Sciatic nerve (tissue), 2 donors: ENCODE results near the gene MT1B. TPM values are rescaled to one million over a fixed set of nuclear protein-coding genes. Genes with fewer than 3 reads are reported as not detected.

ENCODE experiments used
- ATAC-seq: fragments of 200-7000 bp; cut with Tn5 transposase; one replicate; pipeline ENCODE4 v1.9.1; 2020; ENCODE audit warnings: mild to moderate bottlenecking, moderate library complexity
- DNase-seq: peaks from one replicate; pipeline ENCODE4 v3.0.0-alpha.2; 2020; ENCODE audit warnings: low spot score
- intact Hi-C: fragments of 100-400 bp; cut with DNase I; formaldehyde crosslinking; loops from one replicate; pipeline ENCODE4 v1.14.2; 2022
- total RNA-seq: library from RNA; stranded (reverse); fragmentation: NEBNext Ultra II Directional; extraction: Animal tissue kit (Norgen Biotek cat#: 25700); gene quantifications from one replicate; pipeline ENCODE4 v1.2.1, GENCODE V29; 2021
- donor health status: DM: no; HTN: no; CAD: no.
- donor health status: DM: no; HTN: no; CAD: no.

The MT1B gene
- not detected for total RNA-seq

DNA sequence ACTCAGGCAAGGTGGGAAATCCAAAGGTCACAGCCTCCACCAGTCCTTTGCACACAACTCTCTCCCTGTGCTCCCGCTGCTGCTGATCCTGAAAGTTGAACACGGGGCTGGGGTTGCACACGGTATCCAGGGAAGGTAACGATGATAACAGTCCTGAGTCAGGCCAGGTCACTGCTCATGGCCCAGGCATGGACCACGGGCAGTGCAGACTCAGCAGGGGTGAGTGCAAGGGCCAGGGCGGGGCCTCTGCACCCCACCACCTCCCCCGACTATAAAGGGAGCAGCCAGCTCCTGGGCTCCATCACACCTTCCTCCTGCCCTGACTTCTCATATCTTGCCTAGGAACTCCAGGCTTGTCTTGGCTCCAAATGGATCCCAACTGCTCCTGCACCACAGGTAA lies at the start of gene MT1B:
Gene MT1B (plus strand): TSS at position 301 of the 400 bp plus-strand sequence. CDS start 68 bp downstream, at position 369.
- intact Hi-C loops = no loop called here
- ATAC-seq = no peak

GRCh38 chr16:56603589-56603988 lies 48.1 kb upstream of the MT1B start:
- ATAC-seq (no peak), DNase-seq (no peak)
- intact Hi-C loops = loop anchor here (10.0 kb wide), 1 partner anchor 89 kb away; no protein-coding TSS in a partner anchor

More for the DNA sequence above, at the start of gene MT1B:
- no peak for DNase-seq

GRCh38 chr16:56604966-56605365 lies 46.7 kb upstream of the MT1B start:
- no peak for DNase-seq
- intact Hi-C loops = loop anchor here (10.0 kb wide), 1 partner anchor 90 kb away; no protein-coding TSS in a partner anchor
- no peak for ATAC-seq

DNA sequence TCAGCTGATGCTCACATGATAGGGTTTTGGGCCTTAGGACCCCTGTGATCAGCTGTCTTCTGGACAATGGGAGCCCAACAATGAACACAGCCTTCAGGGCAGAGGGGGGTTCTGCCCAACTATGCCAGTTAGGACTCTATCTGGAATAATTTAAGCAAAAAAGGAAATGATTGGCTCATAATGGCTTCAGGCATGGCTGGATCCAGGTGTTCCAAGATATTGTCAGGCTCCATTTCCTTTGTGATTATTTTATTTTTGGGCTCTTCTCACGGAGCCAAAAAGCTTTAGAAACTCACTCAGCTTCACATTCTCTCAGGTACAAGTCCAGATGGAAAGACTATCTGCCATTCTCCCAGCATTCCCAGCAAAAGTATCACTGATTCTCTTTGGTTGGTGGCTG lies 46.2 kb upstream of the MT1B start:
- intact Hi-C loops = loop anchor here (10.0 kb wide), 1 partner anchor 91 kb away; no protein-coding TSS in a partner anchor
- DNase-seq (no peak), ATAC-seq (no peak)

DNA sequence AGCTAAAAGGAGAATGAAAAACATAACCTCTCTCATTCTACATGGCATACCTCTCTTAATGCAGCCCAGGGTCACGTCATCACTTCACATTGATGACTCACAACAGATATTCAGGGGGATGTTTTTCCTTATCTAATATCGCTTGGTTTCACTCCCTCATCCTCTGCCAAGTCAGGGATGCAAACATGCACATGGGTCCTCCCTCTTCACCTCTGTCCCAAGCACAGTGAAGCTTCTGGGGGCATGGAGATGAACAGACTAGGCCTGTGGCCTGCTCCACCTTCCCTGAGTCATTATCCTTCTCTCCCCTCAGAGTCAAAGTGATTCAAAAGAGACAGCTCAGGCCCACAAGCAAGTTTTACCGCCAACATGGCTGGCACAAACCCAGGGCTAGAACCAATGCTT lies 45.6 kb upstream of the MT1B start:
- DNase-seq = no peak
- intact Hi-C loops = loop anchor here (10.0 kb wide), 1 partner anchor 91 kb away; no protein-coding TSS in a partner anchor
- peak; percentile 17 for ATAC-seq

DNA sequence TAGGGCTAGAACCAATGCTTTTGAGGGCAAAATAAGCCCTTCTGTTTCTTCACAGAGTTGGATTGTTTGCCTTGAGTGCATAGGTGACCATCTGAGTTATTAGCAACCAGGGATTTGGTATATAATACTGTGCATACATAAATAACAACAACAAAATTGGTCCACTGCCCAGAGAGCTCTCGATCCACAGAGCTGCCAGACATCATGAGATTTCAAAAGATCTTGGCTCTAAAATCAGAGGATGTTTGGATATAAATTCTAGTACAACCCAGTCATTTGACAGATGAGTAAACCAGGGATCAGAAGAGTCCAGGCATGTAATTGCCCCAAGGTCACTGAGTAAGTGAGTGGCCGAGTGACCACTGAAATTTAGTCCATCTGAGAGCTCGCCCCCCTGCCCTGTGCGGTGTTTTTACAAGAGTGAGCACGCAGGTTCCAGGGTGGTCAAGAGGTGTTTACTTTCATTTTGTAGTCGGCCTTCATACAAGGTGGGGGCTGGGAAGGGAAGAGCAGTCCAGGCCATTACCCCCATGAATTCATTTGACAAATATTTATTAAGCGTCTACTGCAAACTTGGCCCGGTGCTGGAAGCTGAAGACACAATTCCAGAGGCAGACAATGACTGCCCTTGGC lies 45.1 kb upstream of the MT1B start:
- no peak for DNase-seq
- ATAC-seq = peak; percentile 26
- intact Hi-C loops = loop anchor here (10.0 kb wide), 1 partner anchor 92 kb away; no protein-coding TSS in a partner anchor

DNA sequence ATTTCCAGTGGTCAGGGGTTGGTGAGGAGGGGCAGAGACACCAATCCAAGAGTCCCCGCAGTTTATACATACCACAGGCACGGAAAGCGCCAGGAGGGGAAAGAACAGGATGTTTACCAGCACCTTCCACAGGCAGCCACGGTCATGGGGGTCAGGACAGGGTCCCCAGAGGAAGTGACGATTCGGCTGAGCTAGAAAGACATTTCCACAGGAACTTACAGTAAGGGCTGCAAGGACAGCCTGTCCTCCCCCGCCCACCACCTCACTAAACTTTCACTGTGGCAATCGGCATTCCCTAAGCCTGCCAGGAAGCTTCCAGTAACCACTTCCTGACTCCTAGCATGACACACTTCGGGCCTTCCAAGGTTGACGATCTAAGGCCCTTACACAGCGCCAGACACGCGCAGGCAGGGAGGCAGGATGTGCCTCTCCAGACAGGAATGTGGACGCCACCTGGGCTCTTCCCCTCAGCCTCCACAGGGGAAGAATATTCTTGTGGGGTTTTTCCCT lies 44.5 kb upstream of the MT1B start:
- intact Hi-C loops = loop anchor here (10.0 kb wide), 1 partner anchor 92 kb away; no protein-coding TSS in a partner anchor
- ATAC-seq (peak; percentile 70), DNase-seq (peak; percentile 75)

- ATAC-seq (no peak), DNase-seq (no peak)
- intact Hi-C loops = loop anchor here (10.0 kb wide), 1 partner anchor 93 kb away; no protein-coding TSS in a partner anchor
Observed at GRCh38 chr16:56607675-56608042, 44.0 kb upstream of the MT1B start.

DNA sequence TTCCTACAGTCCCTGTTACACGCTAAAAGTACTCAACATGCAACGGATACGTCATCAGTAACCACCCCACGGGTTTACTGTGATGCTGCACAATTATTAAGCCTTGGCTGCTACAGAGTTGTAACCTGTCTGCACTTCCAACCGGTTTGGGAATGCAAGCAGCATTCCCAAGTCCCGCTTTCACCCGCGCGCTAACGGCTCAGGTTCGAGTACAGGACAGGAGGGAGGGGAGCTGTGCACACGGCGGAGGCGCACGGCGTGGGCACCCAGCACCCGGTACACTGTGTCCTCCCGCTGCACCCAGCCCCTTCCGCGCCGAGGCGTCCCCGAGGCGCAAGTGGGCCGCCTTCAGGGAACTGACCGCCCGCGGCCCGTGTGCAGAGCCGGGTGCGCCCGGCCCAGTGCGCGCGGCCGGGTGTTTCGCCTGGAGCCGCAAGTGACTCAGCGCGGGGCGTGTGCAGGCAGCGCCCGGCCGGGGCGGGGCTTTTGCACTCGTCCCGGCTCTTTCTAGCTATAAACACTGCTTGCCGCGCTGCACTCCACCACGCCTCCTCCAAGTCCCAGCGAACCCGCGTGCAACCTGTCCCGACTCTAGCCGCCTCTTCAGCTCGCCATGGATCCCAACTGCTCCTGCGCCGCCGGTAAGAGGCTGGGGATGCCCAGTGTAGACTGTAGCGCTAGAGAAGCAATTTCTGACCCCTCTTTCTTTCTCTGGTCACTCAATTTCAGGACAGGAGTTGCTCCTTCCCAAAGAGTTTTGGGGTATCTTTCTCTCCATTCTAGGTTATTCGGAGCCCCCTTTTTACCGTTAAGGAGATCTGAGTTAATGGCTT lies 43.4 kb upstream of the MT1B start, which contains the start of gene MT2A:
Gene MT2A (plus strand): TSS at position 542 of the 833 bp plus-strand sequence. CDS start 72 bp downstream, at position 614.
- intact Hi-C loops = loop anchor here (10.0 kb wide), 1 partner anchor 93 kb away; no protein-coding TSS in a partner anchor
- DNase-seq (peak; percentile 94), ATAC-seq (peak; percentile 88)

GRCh38 chr16:56608876-56609462 lies 42.7 kb upstream of the MT1B start:
- intact Hi-C loops = loop anchor here (10.0 kb wide), 1 partner anchor 94 kb away; no protein-coding TSS in a partner anchor
- DNase-seq (no peak), ATAC-seq (no peak)

DNA sequence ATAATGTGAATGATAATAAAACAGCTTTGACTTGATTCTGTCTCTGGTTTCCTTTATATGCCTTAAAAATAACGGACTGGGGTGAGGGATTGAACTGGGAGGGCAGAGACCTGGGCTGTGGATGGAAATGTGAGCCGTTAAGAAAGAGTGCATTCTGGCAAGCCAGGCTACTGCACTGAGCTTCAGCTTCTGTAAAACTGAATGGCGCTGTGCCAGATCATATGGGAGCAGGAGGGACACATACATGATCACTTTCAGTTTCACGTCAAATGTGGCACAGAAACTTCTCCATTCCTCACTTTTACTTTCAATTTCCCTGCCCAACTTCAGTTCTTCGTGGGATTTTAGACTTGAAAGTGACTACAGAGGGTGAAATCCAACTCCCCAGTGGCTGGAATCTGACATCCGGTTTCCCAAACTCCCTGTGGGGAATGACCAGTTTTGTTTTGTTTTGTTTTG lies 42.2 kb upstream of the MT1B start:
- ATAC-seq = peak; percentile 23

DNA sequence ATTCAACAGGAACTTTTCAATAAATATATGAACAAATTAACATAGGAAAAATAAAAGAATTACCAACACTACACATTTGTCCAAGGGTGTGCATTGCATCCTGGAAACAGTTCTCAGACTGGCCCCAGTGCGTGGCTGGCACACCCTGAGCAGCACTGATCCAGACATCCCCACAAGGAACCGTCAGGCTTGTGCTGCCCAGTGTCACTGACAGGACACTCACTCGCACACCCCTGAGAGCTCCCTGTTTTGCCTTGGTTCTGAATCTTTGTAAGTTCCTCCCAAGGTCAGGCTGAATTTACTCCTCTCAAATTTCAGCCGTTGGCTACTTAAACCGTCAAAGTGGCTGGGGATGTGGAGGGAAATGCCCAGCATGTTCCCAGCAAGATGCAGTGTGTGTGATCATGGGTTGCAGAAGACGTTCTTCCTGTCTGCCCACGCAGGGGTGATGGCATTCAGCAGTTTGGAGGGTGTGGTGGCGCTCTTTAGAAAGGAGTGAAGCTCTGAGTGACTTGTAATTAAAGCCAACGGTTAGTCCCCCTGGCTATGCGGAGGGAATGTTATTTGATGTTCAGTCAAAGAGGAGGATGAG lies 41.6 kb upstream of the MT1B start:
- ATAC-seq (peak; percentile 1), DNase-seq (no peak)
- intact Hi-C loops = loop anchor here (5.0 kb wide), 1 partner anchor 1717 kb away; no protein-coding TSS in a partner anchor

More for the DNA sequence above, 42.2 kb upstream of the MT1B start:
- intact Hi-C loops = loop anchor here (10.0 kb wide), 1 partner anchor 95 kb away; no protein-coding TSS in a partner anchor
- peak; percentile 86 for DNase-seq

DNA sequence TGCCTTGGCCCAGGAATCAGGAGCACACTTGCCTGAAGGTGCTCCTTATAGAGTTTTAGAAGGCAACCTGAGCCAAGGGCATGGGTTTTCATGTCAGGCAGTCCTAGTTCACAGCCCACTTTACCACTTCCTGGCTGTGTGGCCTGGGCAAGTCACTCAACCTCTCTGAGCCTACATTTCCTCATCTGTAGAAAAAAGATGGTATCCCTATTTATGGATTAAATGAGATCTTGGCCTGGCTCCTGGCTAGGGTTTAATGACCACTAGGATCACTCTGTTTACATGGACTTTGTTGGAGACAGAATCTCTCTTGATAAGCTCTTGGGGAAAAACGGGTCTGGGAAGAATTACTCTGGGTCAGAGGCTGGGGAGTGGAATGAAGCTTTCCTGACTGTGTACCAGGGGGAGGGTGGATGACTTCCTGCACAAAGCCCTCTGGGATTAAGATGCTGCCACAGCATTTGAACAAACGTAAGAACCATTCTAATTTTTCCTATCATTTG lies 41.0 kb upstream of the MT1B start:
- no peak for ATAC-seq
- DNase-seq = no peak
- intact Hi-C loops = loop anchor here (5.0 kb wide), 1 partner anchor 1717 kb away; no protein-coding TSS in a partner anchor

DNA sequence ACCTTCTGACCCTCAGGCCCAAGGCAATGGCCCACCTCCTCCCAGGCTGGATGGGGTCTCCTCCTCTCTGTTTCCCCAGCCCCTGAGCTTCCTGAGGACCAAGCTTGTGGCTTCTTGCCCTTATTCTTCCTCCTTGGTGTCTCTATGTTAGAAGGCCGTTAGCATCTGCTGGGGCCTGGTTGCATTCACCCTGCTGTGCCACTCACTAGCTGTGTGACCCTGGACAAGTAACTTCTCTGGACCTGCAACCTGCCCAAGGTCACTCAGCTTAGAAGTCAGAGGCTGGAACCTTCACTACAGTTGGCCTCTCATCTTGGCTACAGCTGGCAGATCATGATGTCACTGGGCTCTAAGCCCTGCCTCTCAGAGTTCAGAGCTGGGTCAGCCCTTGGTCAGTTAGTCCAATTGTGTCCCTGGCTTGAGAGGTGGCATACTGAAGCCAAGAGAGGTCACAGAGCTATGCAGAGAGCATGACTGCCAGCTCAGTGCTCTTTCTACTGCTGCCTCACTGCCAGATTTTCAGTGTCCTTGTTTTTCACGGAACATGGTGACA lies 40.3 kb upstream of the MT1B start:
- DNase-seq = no peak
- ATAC-seq = peak; percentile 13
- intact Hi-C loops = loop anchor here (5.0 kb wide), 1 partner anchor 1716 kb away; no protein-coding TSS in a partner anchor

GRCh38 chr16:56613706-56614105 lies 38.0 kb upstream of the MT1B start:
- ATAC-seq (no peak), DNase-seq (no peak)
- intact Hi-C loops = loop anchor here (5.0 kb wide), 1 partner anchor 1714 kb away; no protein-coding TSS in a partner anchor

DNA sequence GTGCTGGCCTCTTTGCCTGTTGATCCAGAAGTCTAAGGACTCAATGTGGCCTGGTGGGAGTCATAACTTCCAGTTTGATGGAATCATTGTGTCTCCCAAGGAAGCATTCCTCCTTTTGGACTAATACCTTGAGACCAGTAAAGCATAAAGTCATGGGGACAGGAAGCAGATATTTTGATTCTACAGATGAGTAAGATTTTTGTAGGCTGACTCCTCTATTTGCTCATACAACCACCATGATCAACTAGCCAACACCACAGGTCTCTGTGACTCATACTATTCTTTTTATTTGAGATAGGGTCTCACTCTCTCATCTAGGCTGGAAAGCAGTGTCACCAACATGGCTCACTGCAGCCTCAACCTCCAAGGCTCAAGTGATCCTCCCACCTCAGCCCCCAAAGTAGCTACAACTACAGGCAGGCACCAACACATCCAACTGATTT lies 37.1 kb upstream of the MT1B start:
- intact Hi-C loops = loop anchor here (5.0 kb wide), 1 partner anchor 1713 kb away; no protein-coding TSS in a partner anchor
- DNase-seq = no peak
- no peak for ATAC-seq

GRCh38 chr16:56615353-56615752 lies 36.3 kb upstream of the MT1B start:
- intact Hi-C loops = no loop called here
- no peak for ATAC-seq
- DNase-seq = no peak
